OCI-LY3 (cell line): ENCODE results near the gene CLIC6.

Experiments
- CTCF ChIP-seq: fragments of 200-600, 300-600 bp; sonication (generic); IDR thresholded peaks from 2 replicates; pipeline ENCODE4 v1.5.1; 2014; ENCODE audit warnings: antibody characterized with exemption, low read length, low read depth
- EZH2phosphoT487 ChIP-seq: fragments of 200-600 bp; shearing (Covaris generic); IDR thresholded peaks from 2 replicates; pipeline ENCODE4 v1.6.1; 2018; ENCODE audit warnings: antibody characterized with exemption, mixed run types, low read depth

DNA sequence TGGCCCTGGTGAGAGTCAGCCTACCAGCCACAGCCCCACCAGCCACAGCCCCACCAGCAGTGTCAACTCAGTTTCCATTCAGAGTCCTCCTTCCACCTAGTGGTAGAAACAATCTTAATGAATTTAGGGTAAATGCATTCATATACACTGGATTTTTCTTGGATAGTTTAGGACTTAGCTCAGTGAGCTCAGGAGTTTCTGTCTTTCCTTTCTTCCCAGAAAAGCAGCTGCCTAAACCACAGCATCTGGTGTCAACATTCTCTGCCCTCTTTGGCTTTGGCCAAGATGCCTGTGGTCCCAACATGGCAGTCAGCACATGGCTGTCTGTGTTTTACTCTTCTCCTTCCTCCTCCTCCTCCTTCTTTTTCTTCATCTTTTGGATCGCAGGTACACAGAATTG is 94.0 kb downstream of the CLIC6 start:
- TF ChIP-seq CTCF, result no peak
- no peak for TF ChIP-seq EZH2phosphoT487
